ENCODE data around the gene MICALL1. TPM values are rescaled to one million over a fixed set of nuclear protein-coding genes. Genes with fewer than 3 reads are reported as not detected.

The MICALL1 gene
- total and polyA plus RNA-seq, 5 donors from 2014 or later: 1.1 to 25.2 (median 1.8) TPM

DNA sequence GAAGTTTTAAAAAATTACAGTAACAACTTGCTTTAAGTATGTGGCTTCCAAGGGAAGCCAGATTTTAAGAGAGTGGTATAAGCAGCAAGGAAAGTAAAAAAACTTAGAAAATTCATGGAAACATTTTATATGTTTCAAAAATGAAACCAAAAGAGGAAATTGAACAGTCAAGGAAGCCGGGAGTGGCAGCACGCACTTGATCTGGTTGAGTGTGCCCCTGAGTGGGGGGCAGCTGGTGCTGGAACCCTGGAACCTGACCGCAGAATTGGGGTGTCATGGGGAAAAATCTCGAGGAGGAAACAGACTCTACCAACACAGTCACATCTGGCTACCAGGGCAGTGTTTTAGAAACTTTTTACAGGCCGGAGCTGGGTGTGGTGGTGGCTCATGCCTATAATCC, 14.0 kb downstream of the MICALL1 start:
- no peak for ATAC-seq (ENCODE audit: low read depth in 2 of 2)
- H3K9me3 ChIP-seq (ENCODE audit: control insufficient read depth in 2 of 2, low read length in 2 of 2): no peaks in the 10 kb centered on the region
- H3K27me3 ChIP-seq (ENCODE audit: control insufficient read depth, insufficient read depth, low read length): no peaks in the 10 kb centered on the region
- no peaks in the 10 kb centered on the region for H3K4me1 ChIP-seq (ENCODE audit: control insufficient read depth, insufficient read depth, low read length, poor library complexity, severe bottlenecking)
- H3K4me3 ChIP-seq (ENCODE audit: low read depth, low read length): no peak overlapping the region
- H3K27ac ChIP-seq (ENCODE audit: insufficient read depth, low read length, poor library complexity, severe bottlenecking): no peak overlapping the region
- H3K4me3 Mint-ChIP-seq: no peak overlapping the region
- H3K9me3 Mint-ChIP-seq: no peaks in the 10 kb centered on the region
- peaks cover 0 to 4% (median 2%) of the 10 kb centered on the region in 4 donors for H3K4me1 Mint-ChIP-seq
- H3K27ac Mint-ChIP-seq: peak overlapping the region in 2 of 3 donors; percentile 82 to 95
- DNase-seq: no peak
- H3K27me3 Mint-ChIP-seq: no peaks in the 10 kb centered on the region
- peaks cover 23% of the 10 kb centered on the region for H3K36me3 ChIP-seq (ENCODE audit: control insufficient read depth, insufficient read depth, low read length)
- peaks cover 13% of the 10 kb centered on the region for H3K36me3 Mint-ChIP-seq

DNA sequence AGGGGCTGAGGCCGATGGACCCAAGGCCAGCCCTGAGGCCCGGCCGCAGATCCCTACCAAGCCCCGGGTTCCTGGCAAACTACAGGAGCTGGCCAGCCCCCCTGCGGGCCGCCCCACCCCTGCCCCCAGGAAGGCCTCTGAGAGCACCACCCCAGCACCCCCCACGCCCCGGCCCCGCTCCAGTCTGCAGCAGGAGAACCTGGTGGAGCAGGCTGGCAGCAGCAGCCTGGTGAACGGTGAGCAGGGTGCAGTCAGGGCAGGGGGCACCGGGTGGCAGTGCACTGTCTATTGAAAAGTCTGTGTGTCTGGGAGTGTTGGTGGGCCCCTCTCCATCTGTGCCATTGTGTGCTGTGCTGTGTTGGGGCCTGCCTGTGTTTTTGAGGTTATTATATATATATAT, 16.1 kb downstream of the MICALL1 start:
- Mint-ChIP-seq H3K27me3 (no peaks in the 10 kb centered on the region), H3K27ac (no peak overlapping the region), H3K36me3 (peaks cover 17% of the 10 kb centered on the region), H3K4me3 (no peak overlapping the region), H3K4me1 (peaks cover 0 to 4% (median 2%) of the 10 kb centered on the region in 4 donors), H3K9me3 (no peaks in the 10 kb centered on the region)
- Histone ChIP-seq H3K27me3 (ENCODE audit: control insufficient read depth, insufficient read depth, low read length) (no peaks in the 10 kb centered on the region), H3K27ac (ENCODE audit: insufficient read depth, low read length, poor library complexity, severe bottlenecking) (no peak overlapping the region), H3K4me3 (ENCODE audit: low read depth, low read length) (no peak overlapping the region), H3K9me3 (ENCODE audit: control insufficient read depth in 2 of 2, low read length in 2 of 2) (no peaks in the 10 kb centered on the region), H3K36me3 (ENCODE audit: control insufficient read depth, insufficient read depth, low read length) (peaks cover 23% of the 10 kb centered on the region), H3K4me1 (ENCODE audit: control insufficient read depth, insufficient read depth, low read length, poor library complexity, severe bottlenecking) (no peaks in the 10 kb centered on the region)
- ATAC-seq (ENCODE audit: low read depth in 2 of 2): peak in 1 of 2 donors; percentile 22
- DNase-seq: no peak

DNA sequence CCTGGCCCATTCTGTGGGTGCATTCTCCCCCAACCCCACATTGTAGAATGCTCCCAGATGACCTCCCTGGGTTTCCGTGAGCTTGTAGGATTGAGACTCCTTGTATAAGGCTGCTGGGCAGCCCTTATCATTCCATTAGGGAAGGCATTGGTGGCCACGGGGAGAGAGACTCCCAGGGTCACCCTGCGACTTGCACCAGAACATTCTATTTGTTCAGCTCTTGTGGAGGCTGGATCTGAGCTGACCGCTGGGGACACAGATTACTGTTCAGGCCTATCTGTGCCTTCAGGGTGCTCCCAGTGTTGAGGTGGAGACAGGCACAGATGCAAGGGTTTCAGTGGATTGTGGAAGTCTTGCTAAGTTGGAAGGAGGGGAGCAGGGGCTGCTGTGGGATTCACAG, 17.8 kb downstream of the MICALL1 start:
- Mint-ChIP-seq H3K4me1 (peaks cover 0 to 4% (median 2%) of the 10 kb centered on the region in 4 donors), H3K27ac (peak overlapping the region in 1 of 3 donors; percentile 9), H3K4me3 (no peak overlapping the region), H3K36me3 (peaks cover 21% of the 10 kb centered on the region), H3K9me3 (peaks cover 0 to 1% (median 0%) of the 10 kb centered on the region in 7 donors), H3K27me3 (no peaks in the 10 kb centered on the region)
- no peak for DNase-seq
- Histone ChIP-seq H3K27ac (ENCODE audit: insufficient read depth, low read length, poor library complexity, severe bottlenecking) (no peak overlapping the region), H3K4me1 (ENCODE audit: control insufficient read depth, insufficient read depth, low read length, poor library complexity, severe bottlenecking) (no peaks in the 10 kb centered on the region), H3K36me3 (ENCODE audit: control insufficient read depth, insufficient read depth, low read length) (peaks cover 21% of the 10 kb centered on the region), H3K4me3 (ENCODE audit: low read depth, low read length) (no peak overlapping the region), H3K9me3 (ENCODE audit: control insufficient read depth in 2 of 2, low read length in 2 of 2) (no peaks in the 10 kb centered on the region), H3K27me3 (ENCODE audit: control insufficient read depth, insufficient read depth, low read length) (no peaks in the 10 kb centered on the region)
- no peak for ATAC-seq (ENCODE audit: low read depth in 2 of 2)

DNA sequence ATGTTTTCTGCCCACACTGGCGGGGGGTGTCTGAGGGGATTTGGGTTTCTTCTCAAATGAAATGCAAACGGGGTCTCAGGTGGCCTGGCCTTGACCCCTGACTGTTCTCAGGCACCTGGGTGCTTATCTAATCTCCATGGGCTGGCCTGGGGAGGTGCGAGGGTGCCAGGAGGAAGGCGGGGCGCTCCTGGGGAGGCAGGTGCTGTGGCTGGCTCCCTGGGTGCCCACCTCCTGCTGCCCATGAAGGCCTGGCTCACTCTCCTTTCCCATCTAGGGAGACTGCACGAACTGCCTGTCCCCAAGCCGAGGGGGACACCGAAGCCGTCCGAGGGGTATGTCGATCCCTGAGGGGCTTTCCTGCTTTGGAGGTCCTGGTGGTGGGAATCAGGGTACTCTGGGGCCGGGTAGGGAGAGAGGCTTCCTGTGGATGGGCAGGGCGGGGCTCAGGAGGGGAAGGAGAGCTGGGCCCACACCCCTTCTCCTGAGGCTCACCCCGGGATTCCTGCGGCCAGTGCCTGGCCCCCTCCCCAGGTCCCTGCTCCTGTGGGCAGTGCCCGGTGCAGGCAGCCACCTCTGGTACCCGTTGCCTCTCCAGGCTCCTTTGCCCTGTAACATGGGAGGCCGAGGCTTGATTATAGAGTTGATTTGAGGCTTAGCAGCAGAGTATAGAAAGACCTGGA, 18.4 kb downstream of the MICALL1 start:
- no peak overlapping the region for H3K27ac Mint-ChIP-seq
- ATAC-seq (ENCODE audit: low read depth in 2 of 2) (no peak), DNase-seq (no peak)
- H3K4me1 Mint-ChIP-seq: peaks cover 0 to 9% (median 2%) of the 10 kb centered on the region in 4 donors
- Histone ChIP-seq H3K4me1 (ENCODE audit: control insufficient read depth, insufficient read depth, low read length, poor library complexity, severe bottlenecking) (no peaks in the 10 kb centered on the region), H3K9me3 (ENCODE audit: control insufficient read depth in 2 of 2, low read length in 2 of 2) (no peaks in the 10 kb centered on the region), H3K4me3 (ENCODE audit: low read depth, low read length) (no peak overlapping the region), H3K27ac (ENCODE audit: insufficient read depth, low read length, poor library complexity, severe bottlenecking) (no peak overlapping the region), H3K27me3 (ENCODE audit: control insufficient read depth, insufficient read depth, low read length) (no peaks in the 10 kb centered on the region), H3K36me3 (ENCODE audit: control insufficient read depth, insufficient read depth, low read length) (peaks cover 23% of the 10 kb centered on the region)
- no peak overlapping the region for H3K4me3 Mint-ChIP-seq
- H3K27me3 Mint-ChIP-seq: no peaks in the 10 kb centered on the region
- peaks cover 24% of the 10 kb centered on the region for H3K36me3 Mint-ChIP-seq
- H3K9me3 Mint-ChIP-seq: peaks cover 0 to 1% (median 0%) of the 10 kb centered on the region in 7 donors

DNA sequence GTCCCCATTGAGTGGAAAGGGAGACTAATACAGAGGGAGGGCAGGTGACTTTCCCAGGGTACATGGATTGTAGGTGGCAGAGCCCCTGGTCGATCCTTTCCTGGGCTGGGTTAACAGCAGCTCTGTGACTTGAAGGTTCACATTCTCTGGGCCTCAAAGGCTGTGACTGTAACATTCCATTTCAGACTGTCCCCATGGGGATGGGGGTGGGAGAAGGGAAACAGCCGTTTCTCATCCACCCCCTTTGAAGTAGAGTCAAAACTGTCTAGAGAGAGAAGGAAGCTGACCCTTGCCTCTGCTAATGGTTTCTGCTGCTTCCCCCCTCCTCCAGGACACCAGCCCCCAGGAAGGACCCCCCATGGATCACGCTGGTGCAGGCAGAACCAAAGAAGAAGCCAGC, 19.2 kb downstream of the MICALL1 start:
- peaks cover 0 to 1% (median 0%) of the 10 kb centered on the region in 7 donors for H3K9me3 Mint-ChIP-seq
- ATAC-seq (ENCODE audit: low read depth in 2 of 2) (no peak), DNase-seq (no peak)
- H3K27ac Mint-ChIP-seq: no peak overlapping the region
- H3K36me3 ChIP-seq (ENCODE audit: control insufficient read depth, insufficient read depth, low read length): peaks cover 20% of the 10 kb centered on the region
- no peak overlapping the region for H3K4me3 ChIP-seq (ENCODE audit: low read depth, low read length)
- no peaks in the 10 kb centered on the region for H3K27me3 ChIP-seq (ENCODE audit: control insufficient read depth, insufficient read depth, low read length)
- no peaks in the 10 kb centered on the region for H3K27me3 Mint-ChIP-seq
- H3K4me3 Mint-ChIP-seq: no peak overlapping the region
- peaks cover 20% of the 10 kb centered on the region for H3K36me3 Mint-ChIP-seq
- H3K4me1 Mint-ChIP-seq: peaks cover 0 to 4% (median 0%) of the 10 kb centered on the region in 4 donors
- no peak overlapping the region for H3K27ac ChIP-seq (ENCODE audit: insufficient read depth, low read length, poor library complexity, severe bottlenecking)
- H3K9me3 ChIP-seq (ENCODE audit: control insufficient read depth in 2 of 2, low read length in 2 of 2): no peaks in the 10 kb centered on the region
- no peaks in the 10 kb centered on the region for H3K4me1 ChIP-seq (ENCODE audit: control insufficient read depth, insufficient read depth, low read length, poor library complexity, severe bottlenecking)

DNA sequence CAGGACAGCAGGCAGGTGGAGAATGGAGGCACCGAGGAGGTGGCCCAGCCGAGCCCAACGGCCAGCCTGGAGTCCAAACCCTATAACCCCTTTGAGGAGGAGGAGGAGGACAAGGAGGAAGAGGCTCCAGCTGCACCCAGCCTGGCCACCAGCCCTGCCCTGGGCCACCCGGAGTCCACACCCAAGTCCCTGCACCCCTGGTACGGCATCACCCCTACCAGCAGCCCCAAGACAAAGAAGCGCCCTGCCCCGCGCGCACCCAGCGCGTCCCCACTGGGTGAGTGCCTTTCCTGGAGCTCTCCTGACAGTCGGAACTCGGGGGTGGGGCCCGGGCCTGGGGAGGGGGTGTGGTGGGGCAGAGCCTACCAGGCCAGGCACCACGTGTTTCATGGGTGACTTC, 19.7 kb downstream of the MICALL1 start:
- Histone ChIP-seq H3K36me3 (ENCODE audit: control insufficient read depth, insufficient read depth, low read length) (peaks cover 20% of the 10 kb centered on the region), H3K4me1 (ENCODE audit: control insufficient read depth, insufficient read depth, low read length, poor library complexity, severe bottlenecking) (no peaks in the 10 kb centered on the region), H3K27ac (ENCODE audit: insufficient read depth, low read length, poor library complexity, severe bottlenecking) (no peak overlapping the region), H3K9me3 (ENCODE audit: control insufficient read depth in 2 of 2, low read length in 2 of 2) (no peaks in the 10 kb centered on the region), H3K4me3 (ENCODE audit: low read depth, low read length) (no peak overlapping the region), H3K27me3 (ENCODE audit: control insufficient read depth, insufficient read depth, low read length) (no peaks in the 10 kb centered on the region)
- Mint-ChIP-seq H3K27ac (no peak overlapping the region), H3K36me3 (peaks cover 20% of the 10 kb centered on the region), H3K4me3 (no peak overlapping the region), H3K9me3 (peaks cover 0 to 1% (median 0%) of the 10 kb centered on the region in 7 donors), H3K4me1 (peaks cover 0 to 4% (median 0%) of the 10 kb centered on the region in 4 donors), H3K27me3 (no peaks in the 10 kb centered on the region)
- ATAC-seq (ENCODE audit: low read depth in 2 of 2): no peak
- DNase-seq: no peak

DNA sequence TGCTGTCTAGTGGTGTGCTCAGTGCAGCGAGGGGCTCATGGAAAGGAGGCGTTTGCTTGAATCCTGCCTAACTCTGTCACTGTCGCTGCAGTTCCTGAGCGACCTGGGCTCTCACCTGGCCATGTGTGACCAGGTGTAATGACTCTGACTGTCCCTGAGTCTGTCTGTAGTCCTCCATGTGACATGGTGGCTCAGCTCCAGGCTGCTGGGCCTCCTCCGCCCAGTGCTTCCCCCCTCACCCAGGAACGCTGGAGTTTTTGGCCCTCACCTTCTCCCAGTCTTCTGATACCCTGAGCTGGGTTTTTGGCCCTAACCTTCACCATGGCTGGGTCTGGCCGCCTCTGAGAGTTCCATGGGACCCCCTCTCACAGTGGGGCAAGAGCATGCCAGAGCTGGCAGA, 20.3 kb downstream of the MICALL1 start:
- peaks cover 0 to 4% (median 0%) of the 10 kb centered on the region in 4 donors for H3K4me1 Mint-ChIP-seq
- H3K27me3 Mint-ChIP-seq: no peaks in the 10 kb centered on the region
- no peak overlapping the region for H3K27ac ChIP-seq (ENCODE audit: insufficient read depth, low read length, poor library complexity, severe bottlenecking)
- peaks cover 0 to 1% (median 0%) of the 10 kb centered on the region in 7 donors for H3K9me3 Mint-ChIP-seq
- no peak overlapping the region for H3K4me3 ChIP-seq (ENCODE audit: low read depth, low read length)
- H3K27me3 ChIP-seq (ENCODE audit: control insufficient read depth, insufficient read depth, low read length): no peaks in the 10 kb centered on the region
- peaks cover 20% of the 10 kb centered on the region for H3K36me3 Mint-ChIP-seq
- no peak overlapping the region for H3K27ac Mint-ChIP-seq
- H3K4me1 ChIP-seq (ENCODE audit: control insufficient read depth, insufficient read depth, low read length, poor library complexity, severe bottlenecking): no peaks in the 10 kb centered on the region
- DNase-seq (no peak), ATAC-seq (ENCODE audit: low read depth in 2 of 2) (no peak)
- no peak overlapping the region for H3K4me3 Mint-ChIP-seq
- H3K9me3 ChIP-seq (ENCODE audit: control insufficient read depth in 2 of 2, low read length in 2 of 2): no peaks in the 10 kb centered on the region
- H3K36me3 ChIP-seq (ENCODE audit: control insufficient read depth, insufficient read depth, low read length): peaks cover 20% of the 10 kb centered on the region
